ENCODE measurements around the gene DPAGT1. TPM values are rescaled to one million over a fixed set of nuclear protein-coding genes. Genes with fewer than 3 reads are reported as not detected.
"Not testable (repeated sequence)": the region's sequence is repeated elsewhere in the genome, so short reads cannot be mapped to it uniquely, and the experiment has no call there.

Gene DPAGT1
- polyA plus RNA-seq (ENCODE audit: insufficient read length): 28.9 TPM

GRCh38 chr11:119101759-119102423, at the start of gene DPAGT1:
TSS of gene DPAGT1 (minus strand) at chr11:119101853. CDS start at chr11:119101655, 198 bp downstream.
- peak; percentile 93 for DNase-seq

- DNase-seq: no peak
These were observed 48.2 kb upstream of the DPAGT1 start for GRCh38 chr11:119149786-119150275.

GRCh38 chr11:119149018-119149785, 47.5 kb upstream of the DPAGT1 start, which contains the start of gene ABCG4:
TSS of gene ABCG4 (plus strand) at chr11:119149052. CDS start at chr11:119149966, 914 bp downstream.
- DNase-seq: no peak

GRCh38 chr11:119148720-119149017, 47.0 kb upstream of the DPAGT1 start:
- no peak for DNase-seq

- no peak for DNase-seq
These were observed 46.1 kb upstream of the DPAGT1 start for GRCh38 chr11:119147604-119148333.

GRCh38 chr11:119145551-119145950, 43.9 kb upstream of the DPAGT1 start:
- DNase-seq: no peak

GRCh38 chr11:119144825-119145486, 43.3 kb upstream of the DPAGT1 start:
- peak; percentile 46 for DNase-seq

- not testable (repeated sequence) for DNase-seq
These were observed 37.6 kb upstream of the DPAGT1 start for GRCh38 chr11:119139276-119139675.

GRCh38 chr11:119134389-119134978, 32.8 kb upstream of the DPAGT1 start:
- no peak for DNase-seq

GRCh38 chr11:119130662-119131061, 29.0 kb upstream of the DPAGT1 start:
- DNase-seq: no peak

- DNase-seq: no peak
These were observed 25.1 kb upstream of the DPAGT1 start for GRCh38 chr11:119126675-119127268.

GRCh38 chr11:119125821-119126220, 24.2 kb upstream of the DPAGT1 start:
- no peak for DNase-seq

GRCh38 chr11:119121811-119122124, 20.1 kb upstream of the DPAGT1 start:
- no peak for DNase-seq

- peak; percentile 99 for DNase-seq
These were observed 19.6 kb upstream of the DPAGT1 start, which contains the start of gene HINFP for GRCh38 chr11:119121008-119121810. TSS of gene HINFP (plus strand) at chr11:119121580. CDS start at chr11:119126945, 5,365 bp downstream.

GRCh38 chr11:119120639-119121007, 19.0 kb upstream of the DPAGT1 start:
- no peak for DNase-seq

- no peak for DNase-seq
These were observed 17.3 kb upstream of the DPAGT1 start for GRCh38 chr11:119118946-119119345.

GRCh38 chr11:119118227-119118626, 16.6 kb upstream of the DPAGT1 start:
- DNase-seq: no peak

- DNase-seq: no peak
These were observed 15.5 kb upstream of the DPAGT1 start for GRCh38 chr11:119117004-119117706.

- DNase-seq: no peak
These were observed 14.9 kb upstream of the DPAGT1 start for GRCh38 chr11:119116601-119117000.

- no peak for DNase-seq
These were observed 14.6 kb upstream of the DPAGT1 start for GRCh38 chr11:119116235-119116594.
